ENCODE measurements around the gene STK17A. TPM values are rescaled to one million over a fixed set of nuclear protein-coding genes. Genes with fewer than 3 reads are reported as not detected.

STK17A gene
- total RNA-seq, 4 donors from 2014 or later, result 6.5 to 17.1 (median 13.3) TPM

DNA sequence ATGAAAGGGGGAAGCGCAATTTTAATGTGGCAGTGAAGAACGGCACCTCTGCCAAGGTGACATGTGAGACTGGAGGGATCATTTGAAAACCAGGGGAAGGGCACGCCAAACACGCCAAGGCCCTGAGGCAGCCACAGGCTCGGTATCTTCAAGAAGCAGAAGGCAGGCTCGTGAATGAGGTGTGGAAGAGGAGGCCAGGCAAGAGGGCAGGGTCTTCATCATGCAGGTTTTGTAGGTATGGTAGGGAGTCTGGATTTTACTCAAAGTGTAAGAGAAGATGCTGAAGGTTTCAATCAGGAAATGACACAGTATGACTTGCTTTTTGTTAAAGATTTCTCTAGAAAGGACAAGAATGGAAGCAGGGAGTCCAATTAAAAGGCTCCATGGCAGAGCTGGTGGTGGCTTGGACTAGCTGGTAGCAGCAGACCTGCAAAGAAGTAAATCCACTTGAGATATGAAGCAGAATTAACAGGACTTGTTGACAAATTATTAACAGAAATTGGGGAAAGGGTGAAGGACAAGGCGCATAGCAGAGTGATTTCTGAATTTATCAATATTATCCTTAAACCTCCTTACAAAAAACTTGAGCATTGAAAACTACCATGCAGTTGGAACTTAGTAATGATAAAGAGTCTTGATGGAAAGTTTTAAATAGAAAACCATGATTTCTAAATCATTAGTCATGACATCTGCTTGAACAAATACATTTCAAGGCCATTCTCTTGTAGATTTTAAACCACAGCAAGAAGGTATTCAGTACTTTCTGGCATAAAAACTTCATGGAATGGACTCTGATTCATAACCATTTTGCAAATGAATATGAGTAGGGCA is 76.0 kb downstream of the STK17A start:
- DNase-seq (ENCODE audit: low spot score in 2 of 2), result no peak
- TF ChIP-seq POLR2A (IDR thresholded peaks at IDR 0.05) (no peak), CTCF (IDR thresholded peaks at IDR 0.05) (no peak)
- intact Hi-C loops (cut with DNase I; ENCODE audit: low total_unique reads), result no loop called here
- 72 to 90% methylated on average over 7 of the region's 7 CpGs for WGBS, 2 donors
- H3K4me3 ChIP-seq (ENCODE audit: low read depth, poor library complexity, severe bottlenecking), result no peak overlapping the region

DNA sequence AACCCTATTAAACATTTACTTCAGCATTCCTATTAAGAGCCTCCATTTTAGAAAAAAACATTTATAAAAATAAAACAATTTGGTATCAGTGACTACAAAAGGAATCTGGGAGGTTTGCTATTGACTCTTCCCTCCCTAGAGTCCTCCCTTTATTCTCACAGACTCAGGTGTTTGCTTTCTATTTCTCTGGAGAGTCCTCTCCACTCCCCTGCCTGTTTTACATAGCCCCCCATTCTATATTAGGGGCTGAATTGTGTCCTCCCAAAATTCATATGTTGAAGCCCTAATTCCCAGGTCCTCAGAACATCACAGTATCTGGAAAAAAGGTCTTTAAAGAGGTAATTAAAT is 76.6 kb downstream of the STK17A start:
- intact Hi-C loops (cut with DNase I; ENCODE audit: low total_unique reads), result no loop called here
- DNase-seq (ENCODE audit: low spot score in 2 of 2), result no peak
- TF ChIP-seq CTCF (IDR thresholded peaks at IDR 0.05) (no peak), POLR2A (IDR thresholded peaks at IDR 0.05) (no peak)
- no peak overlapping the region for H3K4me3 ChIP-seq (ENCODE audit: low read depth, poor library complexity, severe bottlenecking)

- no peak overlapping the region for H3K4me3 ChIP-seq (ENCODE audit: low read depth, poor library complexity, severe bottlenecking)
- TF ChIP-seq CTCF (IDR thresholded peaks at IDR 0.05) (no peak), POLR2A (IDR thresholded peaks at IDR 0.05) (no peak)
- intact Hi-C loops (cut with DNase I; ENCODE audit: low total_unique reads), result no loop called here
- DNase-seq (ENCODE audit: low spot score in 2 of 2), result no peak
- WGBS, 2 donors, result 94 to 96% methylated on average over 2 of the region's 2 CpGs
Measured at GRCh38 chr7:43660141-43660540, 77.2 kb downstream of the STK17A start.

DNA sequence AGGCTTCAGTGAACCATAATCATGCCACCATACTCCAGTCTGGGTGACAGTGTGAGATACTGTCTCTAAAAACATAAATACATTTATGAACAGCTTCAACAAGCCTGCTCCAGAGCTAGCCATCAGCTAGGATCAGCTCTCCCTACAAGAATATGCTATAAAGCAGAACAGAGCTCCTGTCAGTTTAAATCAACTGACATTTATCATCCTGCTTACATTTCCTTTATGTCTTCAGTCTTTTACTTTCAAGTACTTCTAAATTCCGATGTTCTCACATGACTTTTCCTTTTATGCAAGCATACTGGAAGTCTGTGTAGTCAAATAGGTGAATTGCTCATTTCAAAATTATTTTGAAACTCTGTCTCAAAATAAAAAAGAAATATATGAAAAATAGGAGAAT is 81.8 kb downstream of the STK17A start:
- WGBS, 2 donors, result 0 to 43% methylated on average over 1 of the region's 1 CpG
- TF ChIP-seq POLR2A (IDR thresholded peaks at IDR 0.05) (no peak), CTCF (IDR thresholded peaks at IDR 0.05) (no peak)
- intact Hi-C loops (cut with DNase I; ENCODE audit: low total_unique reads), result no loop called here
- H3K4me3 ChIP-seq (ENCODE audit: low read depth, poor library complexity, severe bottlenecking), result no peak overlapping the region
- no peak for DNase-seq (ENCODE audit: low spot score in 2 of 2)

GRCh38 chr7:43666938-43667337 is 84.0 kb downstream of the STK17A start:
- TF ChIP-seq CTCF (IDR thresholded peaks at IDR 0.05) (no peak), POLR2A (IDR thresholded peaks at IDR 0.05) (no peak)
- intact Hi-C loops (cut with DNase I; ENCODE audit: low total_unique reads), result no loop called here

DNA sequence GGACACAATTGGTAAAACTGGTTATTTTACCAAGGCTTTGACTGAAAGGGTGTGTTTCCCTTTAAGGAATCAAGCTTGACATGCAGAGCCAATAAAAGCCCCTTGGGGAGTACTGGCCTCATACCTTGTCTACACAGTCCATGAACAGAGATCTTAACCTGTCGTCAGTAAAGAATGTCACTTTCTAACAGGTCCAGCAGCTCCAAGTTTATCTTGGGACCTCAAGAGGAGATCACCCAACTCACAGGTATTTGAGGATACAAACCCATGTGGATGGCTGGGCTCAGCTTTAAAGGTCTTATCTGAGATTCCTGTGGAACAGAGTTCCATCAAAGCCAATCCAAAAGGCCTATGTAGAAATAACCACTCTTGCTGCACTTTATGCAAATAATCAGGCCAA is 85.1 kb downstream of the STK17A start:
- H3K4me3 ChIP-seq (ENCODE audit: low read depth, poor library complexity, severe bottlenecking), result no peak overlapping the region
- DNase-seq (ENCODE audit: low spot score in 2 of 2), result no peak
- TF ChIP-seq POLR2A (IDR thresholded peaks at IDR 0.05), result no peak
- no peak for TF ChIP-seq CTCF (IDR thresholded peaks at IDR 0.05)
- intact Hi-C loops (cut with DNase I; ENCODE audit: low total_unique reads), result no loop called here
- WGBS, 2 donors, result 86 to 93% methylated on average over 1 of the region's 1 CpG

More at GRCh38 chr7:43666938-43667337, 84.0 kb downstream of the STK17A start:
- no peak for DNase-seq (ENCODE audit: low spot score in 2 of 2)
- H3K4me3 ChIP-seq (ENCODE audit: low read depth, poor library complexity, severe bottlenecking), result no peak overlapping the region
